ENCODE data around the gene PDCD2L.
"Not testable (repeated sequence)": the region's sequence is repeated elsewhere in the genome, so short reads cannot be mapped to it uniquely, and the experiment has no call there.

The PDCD2L gene

DNA sequence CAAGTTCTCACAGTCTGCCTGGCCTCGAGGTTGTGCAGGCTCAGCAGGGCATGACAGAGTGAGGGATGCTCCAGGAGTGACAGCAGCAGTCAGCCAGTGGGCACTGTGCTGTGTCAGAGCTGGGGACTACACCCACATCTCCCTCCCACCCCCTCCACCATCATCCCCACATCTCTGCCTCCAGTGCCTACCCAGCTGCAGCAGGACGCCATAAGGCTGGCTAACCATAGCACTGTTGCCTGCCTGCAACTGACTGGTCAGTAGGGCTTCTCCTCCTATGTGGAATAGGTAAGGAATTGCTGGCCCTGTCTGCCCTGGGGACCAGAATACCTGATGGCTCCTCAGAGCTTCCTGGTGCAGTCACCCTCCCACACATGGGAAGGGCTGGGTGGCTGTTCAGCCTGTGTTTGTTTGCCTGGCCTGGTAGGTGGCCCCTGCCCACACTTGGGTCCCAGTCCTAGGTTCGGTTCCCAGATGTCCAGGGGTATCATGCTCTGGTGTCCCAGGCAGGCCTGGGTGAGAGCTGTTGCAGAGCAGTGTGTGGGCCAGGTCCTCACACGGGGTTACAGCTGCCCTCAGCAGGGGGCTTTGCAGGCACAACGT is 23.5 kb upstream of the PDCD2L start:
- DNase-seq, result no peak

DNA sequence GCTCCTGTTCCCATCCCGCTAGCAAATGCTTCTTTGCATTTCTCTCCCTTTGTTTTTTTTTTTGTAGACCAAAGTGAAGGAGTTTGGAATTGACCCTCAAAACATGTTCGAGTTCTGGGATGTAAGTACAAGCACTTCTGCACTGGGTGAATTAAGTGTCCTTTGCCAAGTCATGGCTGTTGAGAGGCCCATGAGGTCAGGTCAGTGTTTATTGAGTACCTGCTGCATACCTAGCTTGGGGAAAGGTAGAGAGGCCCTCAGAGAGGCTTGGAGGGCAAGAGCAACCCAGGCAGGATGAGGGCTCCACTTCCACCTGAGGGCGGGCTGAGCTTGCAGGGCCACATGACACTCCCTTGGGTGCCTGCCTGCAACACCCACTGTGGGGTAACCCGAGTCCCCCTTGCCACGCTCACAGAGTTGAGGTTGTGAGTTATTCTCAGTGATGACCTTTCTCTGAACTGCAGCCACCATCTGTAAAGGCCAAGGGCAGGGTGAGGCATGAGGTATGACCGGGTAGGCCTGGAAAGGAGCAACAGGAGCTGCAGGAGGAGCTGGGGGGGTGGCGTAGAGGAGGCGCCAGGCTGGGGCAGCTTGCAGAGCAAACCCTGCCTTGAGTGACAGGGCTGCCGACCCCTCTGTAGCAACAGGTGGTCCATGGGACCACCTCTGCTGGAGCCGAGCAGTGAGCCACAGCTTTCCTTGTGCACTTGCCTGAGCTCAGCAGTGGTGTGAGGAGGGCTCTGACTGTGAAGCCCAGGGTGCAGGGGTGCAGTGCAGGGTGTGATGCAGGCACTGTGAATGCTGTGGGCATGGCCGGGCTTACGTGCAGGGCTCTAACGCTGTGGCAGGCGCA is 22.6 kb upstream of the PDCD2L start:
- no peak for DNase-seq

DNA sequence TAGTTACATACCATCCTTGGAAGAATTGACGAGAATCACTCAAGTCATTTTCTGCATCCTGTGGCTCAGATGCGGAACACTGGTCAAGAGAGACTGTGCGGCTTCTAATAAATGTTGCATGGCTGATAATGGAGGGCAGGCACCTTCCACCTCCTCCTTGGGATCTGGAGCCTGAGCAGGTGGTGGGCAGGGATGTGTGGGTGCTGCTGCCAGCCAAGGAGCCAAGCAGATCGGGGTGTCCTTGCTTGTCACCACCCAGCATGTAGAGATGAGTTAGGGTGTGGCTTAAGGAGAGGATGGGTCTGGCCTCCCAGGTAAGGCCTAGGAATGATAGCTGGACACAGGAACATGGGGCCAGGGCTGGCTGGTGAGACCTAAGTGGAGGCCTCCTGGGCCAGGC is 21.7 kb upstream of the PDCD2L start:
- DNase-seq, result no peak

DNA sequence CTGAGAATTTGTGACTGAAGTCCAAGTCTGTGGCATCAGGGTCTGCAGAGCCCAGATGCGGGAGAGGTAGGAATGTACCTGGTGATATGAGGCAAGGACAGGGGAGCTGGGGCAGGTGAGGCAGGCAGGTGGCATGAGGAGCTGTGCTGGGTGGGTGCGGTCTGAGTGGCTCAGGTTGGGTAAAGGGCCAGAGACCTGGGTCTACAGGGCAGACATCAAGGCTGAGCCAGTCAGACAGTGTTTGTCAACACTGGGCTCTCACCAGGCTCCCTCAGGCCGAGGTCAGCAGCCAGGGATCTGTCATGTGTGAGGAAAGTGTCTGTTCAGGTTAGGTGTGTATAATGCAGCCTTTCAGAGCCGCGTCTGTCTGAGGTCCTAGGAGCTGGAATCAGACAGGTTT is 20.6 kb upstream of the PDCD2L start:
- no peak for DNase-seq

DNA sequence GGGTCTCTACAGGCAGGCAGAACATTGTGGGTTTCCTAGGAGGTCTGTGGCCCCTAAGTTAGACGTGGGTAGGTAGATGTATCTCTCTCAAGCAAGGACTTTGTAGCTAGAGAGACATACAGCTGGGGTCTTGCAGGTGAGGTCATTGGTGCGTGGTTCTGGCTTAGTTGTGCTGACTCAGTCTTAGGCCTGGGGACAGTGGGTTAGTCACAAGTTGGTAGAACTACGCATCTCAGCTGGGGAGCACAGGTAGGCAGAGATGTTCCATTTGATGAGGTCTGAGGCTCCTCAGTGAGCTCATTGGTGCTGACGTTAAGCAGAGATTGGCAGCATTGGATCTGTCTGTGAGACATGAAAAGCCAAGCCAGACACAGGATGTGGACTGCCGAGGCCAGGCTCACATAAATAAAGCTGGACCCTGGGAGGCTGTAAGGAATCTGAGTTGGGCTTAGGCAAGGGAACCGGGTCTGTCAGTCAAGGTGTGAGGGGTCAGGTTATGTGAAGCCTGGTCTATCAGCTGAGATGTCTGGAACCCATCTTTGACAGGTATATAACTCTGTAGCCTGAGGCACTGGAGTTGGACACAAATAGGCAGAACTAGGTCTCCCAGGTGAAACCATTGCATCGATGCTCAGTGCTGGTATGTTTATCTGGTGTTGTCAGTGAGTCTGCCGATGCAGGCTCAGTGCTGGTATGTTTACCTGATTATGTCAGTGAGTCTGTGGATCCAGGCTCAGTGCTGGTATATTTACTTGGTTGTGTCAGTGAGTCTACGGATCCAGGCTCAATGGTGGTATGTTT is 17.4 kb upstream of the PDCD2L start:
- no peak for DNase-seq

DNA sequence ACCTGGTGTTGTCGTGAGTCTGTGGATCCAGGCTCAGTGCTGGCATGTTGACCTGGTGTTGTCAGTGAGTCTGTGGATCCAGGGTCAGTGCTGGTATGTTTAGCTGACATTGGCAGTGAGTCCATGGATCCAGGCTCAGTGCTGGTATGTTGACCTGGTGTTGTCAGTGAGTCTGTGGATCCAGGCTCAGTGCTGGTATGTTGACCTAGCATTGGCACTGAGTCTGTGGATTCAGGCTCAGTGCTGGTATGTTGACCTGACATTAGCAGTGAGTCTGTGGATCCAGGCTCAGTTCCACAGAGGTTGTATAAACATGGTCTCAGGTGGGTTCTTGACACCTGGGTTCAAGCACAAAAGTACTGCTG is 16.8 kb upstream of the PDCD2L start:
- no peak for DNase-seq

DNA sequence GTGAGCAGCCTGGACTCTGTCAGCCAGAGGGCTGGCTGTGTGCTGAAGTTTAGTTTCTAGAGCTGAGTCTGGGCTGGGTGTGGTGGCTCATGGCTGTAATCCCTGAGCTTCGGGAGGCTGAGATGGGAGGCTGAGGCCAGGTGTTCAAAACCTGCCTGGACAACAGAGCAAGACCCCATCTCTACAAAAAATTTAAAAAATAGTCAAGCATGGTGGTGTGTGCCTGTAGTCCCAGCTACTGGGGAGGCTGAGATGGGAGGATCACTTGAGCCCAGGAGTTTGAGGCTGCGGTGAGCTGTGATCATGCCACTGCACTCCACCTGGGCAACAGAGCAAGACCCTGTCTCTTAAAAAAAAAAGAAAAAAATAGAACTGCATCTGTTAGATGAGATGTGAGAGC is 15.5 kb upstream of the PDCD2L start:
- DNase-seq, result not testable (repeated sequence)

DNA sequence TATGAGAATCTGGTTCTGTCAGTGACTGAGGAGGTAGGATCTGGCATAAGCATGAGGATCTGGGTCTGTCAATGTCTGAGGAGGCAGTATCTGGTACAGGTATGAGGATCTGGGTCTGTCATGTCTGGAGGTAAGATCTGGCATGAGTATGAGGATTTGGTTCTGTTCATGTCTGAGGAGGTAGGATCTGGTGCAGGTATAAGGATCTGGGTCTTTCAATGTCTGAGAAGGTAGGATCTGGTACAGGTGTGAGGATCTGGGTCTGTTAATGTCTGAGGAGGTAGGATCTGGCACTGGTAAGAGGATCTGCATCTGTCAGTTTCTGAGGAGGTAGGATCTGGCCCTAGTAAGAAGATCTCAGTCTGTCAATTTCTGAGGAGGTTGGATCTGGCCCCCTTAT is 12.4 kb upstream of the PDCD2L start:
- DNase-seq, result no peak

DNA sequence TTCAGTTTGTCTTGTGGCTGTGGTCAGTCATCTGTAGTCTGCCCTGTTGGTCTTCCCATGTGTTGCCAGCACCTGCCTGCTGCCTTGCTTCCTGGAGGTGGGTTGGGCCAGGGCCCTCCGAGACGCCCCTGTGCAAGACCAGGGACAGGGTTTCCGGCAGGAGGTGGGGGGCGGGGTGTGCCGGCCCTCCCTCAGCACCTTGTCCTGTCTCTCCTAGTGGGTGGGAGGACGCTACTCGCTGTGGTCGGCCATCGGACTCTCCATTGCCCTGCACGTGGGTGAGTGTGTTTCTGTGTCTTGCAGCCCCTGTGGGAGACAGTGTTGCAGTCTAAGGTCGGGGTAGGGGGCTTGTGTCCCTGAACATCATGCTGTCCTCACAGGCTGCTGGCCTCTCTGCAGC is 11.2 kb upstream of the PDCD2L start:
- no peak for DNase-seq

DNA sequence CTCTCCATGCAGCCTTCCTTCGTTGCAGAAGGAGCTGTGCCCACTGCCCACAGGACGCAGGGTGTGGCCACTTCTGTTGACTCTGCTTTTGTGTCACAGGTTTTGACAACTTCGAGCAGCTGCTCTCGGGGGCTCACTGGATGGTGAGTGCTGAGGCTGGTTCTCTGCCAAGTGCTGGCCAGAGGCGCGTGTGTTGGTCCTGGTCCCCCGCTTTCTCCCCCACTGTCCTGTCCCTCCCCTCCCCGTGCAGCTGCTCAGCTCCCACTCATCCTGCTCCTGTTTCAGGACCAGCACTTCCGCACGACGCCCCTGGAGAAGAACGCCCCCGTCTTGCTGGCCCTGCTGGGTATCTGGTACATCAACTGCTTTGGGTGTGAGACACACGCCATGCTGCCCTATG is 10.6 kb upstream of the PDCD2L start:
- DNase-seq, result no peak

DNA sequence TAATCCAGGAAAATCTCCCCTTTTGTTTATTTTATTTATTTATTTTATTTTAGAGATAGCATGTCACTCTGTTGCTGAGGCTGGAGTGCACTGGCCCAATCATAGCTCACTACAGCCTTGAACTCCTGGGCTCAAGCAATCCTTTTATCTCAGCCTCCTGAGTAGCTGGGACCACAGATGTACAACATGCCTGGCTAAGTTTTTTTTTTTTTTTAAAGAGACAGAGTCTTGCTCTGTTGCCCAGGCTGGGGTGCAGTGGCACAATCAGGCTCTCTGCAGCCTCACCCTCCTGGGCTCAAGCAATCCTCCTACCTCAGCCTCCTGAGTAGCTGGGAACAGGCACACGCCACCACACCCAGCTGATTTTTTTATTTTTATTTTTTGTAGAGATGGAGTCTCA is 6.3 kb upstream of the PDCD2L start:
- no peak for DNase-seq

DNA sequence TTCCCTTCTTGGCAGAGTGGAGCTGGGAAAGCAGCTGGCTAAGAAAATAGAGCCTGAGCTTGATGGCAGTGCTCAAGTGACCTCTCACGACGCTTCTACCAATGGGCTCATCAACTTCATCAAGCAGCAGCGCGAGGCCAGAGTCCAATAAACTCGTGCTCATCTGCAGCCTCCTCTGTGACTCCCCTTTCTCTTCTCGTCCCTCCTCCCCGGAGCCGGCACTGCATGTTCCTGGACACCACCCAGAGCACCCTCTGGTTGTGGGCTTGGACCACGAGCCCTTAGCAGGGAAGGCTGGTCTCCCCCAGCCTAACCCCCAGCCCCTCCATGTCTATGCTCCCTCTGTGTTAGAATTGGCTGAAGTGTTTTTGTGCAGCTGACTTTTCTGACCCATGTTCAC is 4.3 kb upstream of the PDCD2L start:
- DNase-seq, result no peak

DNA sequence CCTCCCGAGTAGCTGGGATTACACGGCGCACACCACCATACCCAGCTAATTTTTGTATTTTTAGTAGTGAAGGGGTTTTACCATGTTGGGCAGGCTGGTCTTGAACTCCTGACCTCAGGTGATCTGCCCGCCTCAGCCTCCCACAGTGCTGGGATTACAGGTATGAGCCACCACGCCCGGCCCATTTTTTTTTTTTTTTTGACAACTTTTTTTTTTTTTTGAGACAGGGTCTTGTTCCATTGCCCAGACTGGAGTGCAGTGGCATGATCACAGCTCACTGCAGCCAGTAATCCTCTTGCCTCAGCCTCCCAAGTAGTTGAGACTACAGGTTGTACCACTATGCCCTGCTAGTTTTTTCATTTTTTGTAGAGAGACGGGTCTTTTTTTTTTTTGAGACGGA is 3.4 kb upstream of the PDCD2L start:
- DNase-seq, result not testable (repeated sequence)

DNA sequence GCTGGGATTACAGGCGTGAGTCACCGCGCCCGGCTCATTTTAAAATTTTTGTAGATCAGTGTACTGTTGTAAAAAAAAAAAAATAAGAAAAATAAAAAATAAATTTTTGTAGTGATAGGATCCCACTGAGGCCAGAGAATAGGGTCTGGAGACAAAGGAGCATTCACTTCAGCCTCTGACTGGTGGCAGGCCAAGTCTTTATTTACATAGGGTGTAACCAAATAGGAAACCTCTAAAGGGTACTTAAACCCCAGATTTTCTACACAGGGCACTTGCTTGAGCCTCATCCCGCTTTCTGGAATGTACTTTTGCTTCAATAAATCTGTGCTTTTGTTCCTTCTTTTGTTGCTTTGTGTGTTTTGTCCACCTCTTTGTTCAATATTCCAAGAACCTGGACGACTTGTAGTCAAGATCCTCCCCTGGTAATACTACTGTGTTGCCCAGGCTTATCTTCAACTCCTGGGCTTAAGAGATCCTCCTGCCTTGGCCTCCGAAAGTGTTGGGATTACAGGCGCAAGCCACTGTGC is 2.1 kb upstream of the PDCD2L start:
- no peak for DNase-seq

DNA sequence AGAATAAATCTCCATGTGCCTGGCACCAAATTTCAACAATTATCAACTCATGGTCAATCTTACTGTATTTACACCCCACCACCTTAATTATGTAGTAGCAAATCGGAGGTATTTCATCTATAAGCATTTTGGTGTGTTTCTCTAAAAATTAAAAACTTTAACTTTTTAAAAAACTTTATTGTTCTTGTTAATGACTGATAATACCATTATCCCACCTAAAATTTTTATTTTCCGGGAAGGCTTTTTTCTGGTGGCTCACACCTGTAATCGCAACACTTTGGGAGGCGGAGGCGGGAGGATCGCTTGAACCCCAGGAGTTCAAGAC is 453 bp upstream of the PDCD2L start:
- DNase-seq, result no peak

DNA sequence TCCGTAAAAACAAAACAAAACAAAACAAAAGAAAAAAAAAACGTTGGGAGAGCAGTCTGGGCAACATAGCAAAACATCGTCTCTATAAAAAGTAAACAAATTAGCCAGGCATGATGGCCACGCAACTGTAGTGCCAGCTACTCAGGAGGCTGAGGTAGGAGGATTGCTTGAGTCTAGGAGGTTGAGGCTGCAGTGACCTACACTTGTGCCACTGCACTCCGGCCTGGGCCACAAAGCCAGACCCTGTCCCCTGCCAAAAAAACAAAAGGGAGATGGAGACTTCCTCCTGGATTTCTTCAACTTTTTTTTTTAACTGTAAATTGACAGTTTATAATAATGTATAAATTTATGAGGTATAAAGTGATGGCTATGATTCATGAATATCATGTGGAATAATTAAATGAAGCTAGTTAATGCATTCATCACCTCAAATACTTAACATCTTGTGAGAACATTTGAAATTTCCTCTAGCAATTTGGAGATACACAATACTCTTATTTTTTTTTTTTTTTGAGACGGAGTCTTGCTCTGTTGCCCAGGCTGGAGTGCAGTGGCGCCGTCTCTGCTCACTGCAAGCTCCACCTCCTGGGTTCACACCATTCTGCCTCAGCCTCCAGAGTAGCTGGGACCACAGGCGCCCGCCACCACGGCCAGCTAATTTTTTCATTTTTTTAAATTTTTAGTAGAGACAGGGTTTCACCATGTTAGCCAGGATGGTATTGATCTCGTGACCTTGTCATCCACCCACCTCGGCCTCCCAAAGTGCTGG is 1.9 kb downstream of the PDCD2L start:
- DNase-seq, result no peak

DNA sequence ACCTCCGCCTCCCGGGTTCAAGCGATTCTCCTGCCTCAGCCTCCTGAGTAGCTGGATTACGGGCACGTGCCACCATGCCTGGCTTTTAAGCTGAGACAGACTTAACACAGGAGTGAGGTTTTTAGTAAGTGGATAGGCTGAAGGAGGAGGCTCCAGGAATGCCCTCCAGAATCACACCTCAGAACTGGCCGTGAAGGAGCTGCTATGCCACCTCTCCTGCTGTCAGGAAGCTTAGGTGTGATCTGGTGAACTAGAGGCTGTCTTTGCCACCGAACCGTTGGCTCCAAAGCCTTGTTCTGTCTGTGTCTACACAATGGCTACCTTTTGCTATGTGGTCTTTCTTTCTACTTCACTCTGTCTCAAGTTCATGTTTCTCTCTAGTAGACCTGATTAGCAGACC is 4.2 kb downstream of the PDCD2L start:
- DNase-seq, result no peak

DNA sequence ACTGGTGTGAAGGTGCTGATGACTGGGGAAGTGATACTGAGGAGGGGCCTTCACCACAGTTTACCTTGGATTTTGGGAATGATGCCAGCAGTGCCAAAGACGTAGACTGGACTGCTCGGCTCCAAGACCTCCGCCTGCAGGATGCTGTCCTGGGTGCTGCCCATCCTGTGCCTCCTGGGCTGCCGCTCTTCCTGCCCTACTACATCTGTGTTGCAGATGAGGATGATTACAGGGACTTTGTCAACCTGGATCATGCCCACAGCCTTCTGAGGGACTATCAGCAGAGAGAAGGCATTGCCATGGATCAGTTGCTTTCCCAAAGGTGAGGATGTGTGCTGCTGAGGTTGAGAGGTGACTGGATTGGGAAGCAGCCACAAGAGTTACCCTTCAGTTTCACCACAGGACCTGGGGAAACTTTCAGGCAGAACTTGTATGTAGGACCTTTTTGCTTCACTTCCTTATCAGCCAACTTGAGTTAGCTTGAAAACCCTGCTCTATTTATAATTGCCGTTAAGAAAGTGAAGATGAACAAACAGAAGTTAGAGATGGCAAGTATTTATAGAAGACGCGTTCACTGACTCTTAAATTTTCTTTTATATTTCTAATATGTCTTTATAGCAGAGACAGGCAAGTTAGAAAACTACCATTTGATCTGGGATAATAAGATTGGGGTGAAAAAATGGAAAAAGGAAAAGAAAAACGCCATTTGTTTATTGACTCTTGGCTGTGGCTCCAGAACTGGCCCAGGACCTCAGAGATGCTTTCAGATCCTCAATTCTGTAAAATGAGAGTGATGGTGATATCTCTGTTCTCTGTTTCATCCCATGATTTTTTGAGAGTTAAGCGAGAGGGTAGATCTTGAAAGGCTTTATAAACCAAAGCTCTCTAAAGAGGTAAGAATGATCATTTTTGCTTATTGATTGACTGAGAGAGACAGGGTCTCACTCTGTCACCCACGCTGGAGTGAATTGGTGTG is 5.3 kb downstream of the PDCD2L start:
- no peak for DNase-seq

DNA sequence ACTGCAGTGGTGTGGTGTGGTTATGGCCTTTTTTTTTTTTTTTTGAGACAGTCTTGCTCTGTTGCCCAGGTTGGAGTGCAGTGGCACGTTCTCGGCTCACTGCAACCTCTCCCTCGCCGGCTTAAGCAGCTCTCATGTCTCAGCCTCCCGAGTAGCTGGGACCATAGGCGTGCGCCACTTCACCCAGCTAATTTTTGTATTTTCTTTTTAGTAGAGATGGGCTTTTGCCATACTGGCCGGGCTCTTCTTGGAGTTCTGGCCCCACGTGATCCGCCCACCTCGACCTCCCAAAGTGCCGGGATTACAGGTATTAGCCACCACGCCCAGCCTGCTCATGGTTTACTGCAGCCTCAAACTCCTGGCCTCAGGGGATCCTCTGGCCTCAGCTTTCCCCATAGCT is 7.0 kb downstream of the PDCD2L start:
- DNase-seq, result no peak

DNA sequence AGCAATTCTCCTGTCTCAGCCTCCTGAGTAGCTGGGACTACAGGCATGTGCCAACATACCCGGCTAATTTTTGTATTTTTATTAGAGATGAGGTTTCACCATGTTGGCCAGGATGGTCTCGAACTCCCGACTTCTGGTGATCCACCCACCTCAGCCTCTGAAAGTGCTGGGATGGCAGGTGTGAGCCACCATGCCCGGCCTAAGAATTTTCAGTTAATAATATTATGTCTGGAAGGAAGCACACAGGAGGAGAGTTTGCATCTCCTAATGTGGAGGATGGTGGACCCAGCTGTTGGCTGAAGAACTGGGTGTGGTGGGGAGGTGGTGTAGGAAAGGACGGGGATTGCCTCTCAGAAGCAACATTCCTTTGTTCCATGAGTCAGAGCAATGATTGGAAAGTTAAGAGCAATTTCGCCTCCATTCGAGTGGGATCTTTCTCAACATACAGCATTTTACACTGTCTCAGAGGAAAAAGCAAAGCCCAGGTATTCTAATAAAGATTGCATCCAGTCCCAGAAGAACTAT is 11.9 kb downstream of the PDCD2L start:
- no peak for DNase-seq

DNA sequence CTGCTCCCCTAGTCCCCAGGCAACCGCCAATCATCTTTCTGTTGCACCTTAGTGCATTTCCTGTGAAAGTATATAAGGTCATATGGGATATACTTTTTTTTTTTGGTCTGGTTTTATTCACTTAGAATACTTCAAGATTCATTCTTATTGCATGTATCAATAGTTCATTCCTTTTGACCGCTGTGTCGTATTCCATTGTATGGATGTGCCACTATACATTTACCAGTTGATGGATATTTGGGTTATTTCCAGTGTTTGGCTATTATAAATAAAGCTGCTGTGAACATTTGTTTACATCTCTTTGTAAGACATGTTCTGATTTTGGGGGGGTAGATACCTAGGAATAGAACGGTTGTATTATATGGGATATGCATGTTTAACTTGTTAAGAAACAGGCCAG is 14.1 kb downstream of the PDCD2L start:
- DNase-seq, result no peak
